GM19468 (cell line): ENCODE results near the gene DNAH10.
"Not testable (repeated sequence)": the region's sequence is repeated elsewhere in the genome, so short reads cannot be mapped to it uniquely, and the experiment has no call there.

Experiments
- ATAC-seq: cut with Tn5 transposase; IDR thresholded peaks from one replicate; pipeline ENCODE4 v1.9.1; 2021; ENCODE audit warnings: mild to moderate bottlenecking, moderate library complexity, moderate number of reproducible peaks; ENCODE audit not compliant: unreplicated experiment; ENCODE audit errors: extremely low read depth

Gene DNAH10

GRCh38 chr12:123789422-123789821 is 27.3 kb downstream of the DNAH10 start:
- not testable (repeated sequence) for ATAC-seq

- ATAC-seq = no peak
These were observed 28.9 kb downstream of the DNAH10 start for GRCh38 chr12:123790905-123791467.

DNA sequence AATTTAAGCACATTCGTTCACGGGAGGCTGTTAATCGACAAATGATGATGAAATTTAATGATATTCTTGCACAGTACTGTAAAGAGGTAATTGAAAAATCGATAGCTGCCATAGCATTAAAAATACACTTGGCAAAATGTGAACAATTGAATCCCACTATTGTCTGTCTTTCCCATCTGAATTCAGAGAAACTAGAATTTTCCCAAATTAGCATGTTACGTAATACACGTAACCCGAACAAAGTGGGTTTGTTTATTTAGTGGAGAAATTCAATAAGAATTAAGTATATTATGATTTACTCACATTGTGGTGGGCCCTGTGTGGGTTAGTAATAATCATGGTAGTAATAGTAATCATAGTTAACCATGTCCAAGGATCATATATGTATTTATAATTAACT is 31.9 kb downstream of the DNAH10 start:
- ATAC-seq = no peak

DNA sequence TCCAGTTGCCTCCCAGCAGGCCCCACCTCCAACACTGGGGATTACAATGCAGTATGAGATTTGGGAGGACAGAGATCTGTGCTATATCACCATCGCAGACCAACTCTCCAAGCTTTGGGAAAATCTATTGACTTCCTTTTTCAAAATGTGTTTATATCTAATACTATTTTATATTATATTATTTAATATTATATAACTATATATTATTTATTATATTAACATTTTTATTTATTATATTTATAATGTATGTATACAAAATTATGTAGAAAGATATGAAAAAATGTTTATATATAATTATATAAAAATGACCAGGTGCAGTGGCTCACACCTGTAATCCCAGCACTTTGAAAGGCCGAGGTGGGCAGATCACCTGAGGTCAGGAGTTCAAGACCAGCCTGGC is 36.4 kb downstream of the DNAH10 start:
- no peak for ATAC-seq

DNA sequence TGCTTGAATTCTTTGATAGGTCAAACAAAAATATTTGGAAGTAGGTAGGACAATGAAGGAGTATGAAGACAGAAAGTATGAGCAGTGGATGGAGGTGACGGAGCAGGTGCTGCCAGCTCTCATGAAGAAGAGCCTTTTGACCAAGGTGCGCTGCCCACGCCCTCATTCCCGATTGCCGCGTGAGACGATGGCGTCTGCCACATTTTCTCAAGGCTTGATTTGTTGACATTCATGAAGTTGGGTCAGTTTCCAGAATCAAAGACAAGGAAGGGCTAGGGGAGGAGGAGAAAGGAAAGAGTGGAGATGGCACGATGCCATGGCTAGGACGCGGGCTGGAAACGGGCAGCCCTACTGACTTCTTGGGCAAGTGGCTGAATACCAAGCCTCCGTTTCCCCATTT is 37.1 kb downstream of the DNAH10 start:
- no peak for ATAC-seq

DNA sequence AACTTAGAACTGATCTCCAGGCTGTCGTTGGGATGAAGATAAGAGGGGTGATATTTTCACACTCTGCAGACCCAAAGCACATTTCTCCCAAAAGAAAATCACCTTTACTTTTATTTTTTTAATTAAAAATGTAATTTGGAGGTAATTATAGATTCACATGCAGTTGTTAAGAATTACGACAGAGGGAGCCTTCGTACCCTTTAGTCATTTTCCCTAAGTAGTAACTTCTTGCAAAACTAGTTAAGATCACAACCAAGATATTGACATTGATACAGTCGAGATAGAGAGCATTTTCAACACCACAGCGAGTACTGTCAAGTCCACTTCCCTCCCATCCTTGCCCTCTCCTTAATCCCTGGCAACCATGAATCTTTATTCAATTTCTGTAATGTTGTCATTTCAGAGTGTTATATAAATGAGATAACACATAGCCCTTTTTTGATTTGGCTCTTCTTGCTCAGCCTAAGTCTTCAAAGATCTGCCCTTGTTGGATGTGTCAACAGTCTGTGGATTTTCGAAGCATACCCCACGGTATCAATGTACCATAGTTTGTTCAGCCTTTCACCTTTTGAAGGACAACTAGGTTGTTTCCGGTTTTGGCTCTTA is 39.6 kb downstream of the DNAH10 start:
- no peak for ATAC-seq

DNA sequence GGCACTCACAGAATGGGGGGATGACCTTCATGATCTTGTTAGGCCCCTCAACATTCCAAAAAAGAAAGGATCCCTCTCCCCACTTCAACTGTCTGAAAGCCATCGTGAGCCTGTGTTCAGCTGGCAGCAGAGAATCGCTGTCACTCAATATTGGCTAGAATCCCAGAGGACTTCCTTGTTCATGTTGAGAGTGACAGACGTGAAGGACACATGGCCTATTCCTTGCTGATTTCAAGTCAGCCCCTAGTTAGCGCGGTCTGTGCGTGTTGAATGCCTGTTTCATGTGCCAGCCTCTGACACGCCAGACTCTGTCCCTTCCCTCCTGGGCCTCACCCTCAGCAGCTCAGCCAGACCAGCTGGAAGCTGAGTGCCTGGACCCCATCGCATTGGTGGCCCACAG is 43.1 kb downstream of the DNAH10 start:
- no peak for ATAC-seq

- ATAC-seq = no peak
These were observed 44.9 kb downstream of the DNAH10 start for GRCh38 chr12:123807002-123807401.

- ATAC-seq = no peak
These were observed 45.6 kb downstream of the DNAH10 start for GRCh38 chr12:123807670-123808069.

- ATAC-seq = no peak
These were observed 46.1 kb downstream of the DNAH10 start for GRCh38 chr12:123808167-123808566.

GRCh38 chr12:123813349-123813748 is 51.2 kb downstream of the DNAH10 start:
- no peak for ATAC-seq

GRCh38 chr12:123815968-123816367 is 53.9 kb downstream of the DNAH10 start:
- no peak for ATAC-seq

DNA sequence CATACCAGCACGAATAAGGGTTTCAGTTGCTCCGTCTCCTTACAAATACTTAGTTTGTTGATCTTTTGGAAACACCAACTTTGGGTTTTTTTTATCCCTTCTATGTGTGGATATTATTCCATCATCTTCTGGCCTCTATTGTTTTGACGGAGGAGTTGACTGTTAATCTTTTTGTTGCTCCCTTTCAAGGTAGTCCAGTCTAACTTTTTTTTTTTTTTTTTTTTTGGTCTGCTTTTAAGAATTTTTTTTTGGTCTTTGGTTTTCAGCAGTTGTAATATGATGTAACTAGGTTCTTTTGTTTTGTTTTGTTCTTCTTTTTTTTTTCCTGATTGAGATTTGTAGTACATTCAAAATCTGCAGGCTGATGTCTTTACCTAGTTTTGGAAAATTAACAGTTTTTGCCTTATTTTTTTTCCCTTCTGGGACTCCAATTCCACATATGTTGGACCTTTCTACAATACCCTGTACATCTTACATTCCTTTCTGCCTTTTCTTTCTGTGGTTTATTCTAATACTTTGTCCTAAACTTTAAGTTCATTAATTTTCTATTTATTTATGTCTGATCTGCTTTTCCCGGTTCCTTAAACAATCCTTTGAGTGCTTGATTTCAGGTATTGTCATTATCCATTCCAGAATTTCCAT is 54.9 kb downstream of the DNAH10 start:
- no peak for ATAC-seq

GRCh38 chr12:123822804-123823203 is 60.7 kb downstream of the DNAH10 start:
- no peak for ATAC-seq

- ATAC-seq = no peak
These were observed 66.0 kb downstream of the DNAH10 start for GRCh38 chr12:123828120-123828519.

GRCh38 chr12:123828854-123829547 is 66.9 kb downstream of the DNAH10 start:
- no peak for ATAC-seq

GRCh38 chr12:123829561-123829960 is 67.5 kb downstream of the DNAH10 start:
- no peak for ATAC-seq

- ATAC-seq = no peak
These were observed 68.6 kb downstream of the DNAH10 start for GRCh38 chr12:123830675-123831074.

GRCh38 chr12:123832052-123832451 is 70.0 kb downstream of the DNAH10 start:
- ATAC-seq = no peak

- no peak for ATAC-seq
These were observed 71.7 kb downstream of the DNAH10 start for GRCh38 chr12:123833830-123834229.

- ATAC-seq = no peak
These were observed 72.7 kb downstream of the DNAH10 start for GRCh38 chr12:123834845-123835244.
